Limb (tissue), 2 donors: ENCODE measurements around the gene ZNF33A.
"Not testable (repeated sequence)": the region's sequence is repeated elsewhere in the genome, so short reads cannot be mapped to it uniquely, and the experiment has no call there.

Experiments
- DNase-seq, 2 donors: peaks; one replicate each; pipeline ENCODE4 v3.0.0-alpha.2; 2016; ENCODE audit errors: extremely low spot score in 2 of 2

Gene ZNF33A

DNA sequence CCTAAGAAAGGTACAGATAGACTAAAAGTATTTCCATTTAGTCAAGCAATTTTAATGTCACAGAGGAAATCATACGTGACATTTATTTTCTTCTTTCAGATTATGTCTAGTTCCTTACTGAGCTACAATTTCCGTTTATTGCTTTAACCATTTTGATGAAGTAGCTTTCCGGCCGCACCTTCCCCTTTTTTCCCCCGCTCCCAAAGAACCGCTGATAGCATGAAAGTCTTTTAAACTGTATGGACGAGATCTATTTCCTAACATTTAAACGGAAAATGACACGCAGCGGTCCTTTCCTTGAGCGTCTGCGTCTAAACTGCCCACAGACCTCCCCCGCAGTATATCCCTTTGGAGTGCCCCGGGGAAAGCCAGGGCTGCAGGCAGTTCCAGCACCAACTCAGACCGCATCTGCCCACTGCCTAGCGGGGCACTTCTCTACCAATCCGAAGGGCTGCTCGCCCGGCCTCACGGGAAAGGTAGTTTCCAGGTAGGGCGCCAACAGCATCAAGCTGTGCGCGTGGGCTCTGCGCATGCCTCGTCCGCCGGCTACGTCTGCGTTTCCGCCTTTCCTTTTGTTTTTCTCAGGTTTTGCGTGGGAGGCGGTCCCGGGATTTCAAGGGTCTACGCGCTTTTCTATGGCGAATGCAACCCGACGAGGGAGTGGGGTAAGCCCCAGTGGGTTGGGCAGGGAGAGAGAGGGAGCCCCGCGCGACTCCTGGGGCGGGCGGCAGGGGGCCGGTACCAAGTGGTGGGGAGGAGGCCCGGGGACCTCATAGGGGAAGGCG, at the start of gene ZNF33A:
Gene ZNF33A (plus strand): TSS at position 557 of the 785 bp plus-strand sequence. CDS start 1,667 bp downstream, outside the sequence.
- peak; percentile 91 to 92 for DNase-seq

DNA sequence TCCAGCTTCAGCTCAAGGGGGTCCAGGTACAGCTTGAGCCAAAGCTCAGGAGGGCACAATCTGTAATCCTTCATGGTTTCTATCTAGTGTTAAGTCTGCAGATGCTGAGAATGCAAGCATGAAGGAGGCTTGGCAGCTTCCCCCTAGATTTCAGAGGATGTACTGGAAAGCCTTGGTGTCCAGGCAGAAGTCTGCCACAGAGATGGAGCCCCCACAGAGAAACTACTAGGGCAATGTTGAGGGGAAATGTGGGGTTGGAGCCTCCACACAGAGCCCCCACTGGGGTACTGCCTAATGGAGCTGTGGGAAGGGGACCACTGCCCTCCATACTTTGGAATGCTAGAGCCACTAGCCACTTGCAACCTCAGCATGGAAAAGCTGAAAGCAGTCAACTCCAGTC, 45.5 kb upstream of the ZNF33A start:
- no peak for DNase-seq

DNA sequence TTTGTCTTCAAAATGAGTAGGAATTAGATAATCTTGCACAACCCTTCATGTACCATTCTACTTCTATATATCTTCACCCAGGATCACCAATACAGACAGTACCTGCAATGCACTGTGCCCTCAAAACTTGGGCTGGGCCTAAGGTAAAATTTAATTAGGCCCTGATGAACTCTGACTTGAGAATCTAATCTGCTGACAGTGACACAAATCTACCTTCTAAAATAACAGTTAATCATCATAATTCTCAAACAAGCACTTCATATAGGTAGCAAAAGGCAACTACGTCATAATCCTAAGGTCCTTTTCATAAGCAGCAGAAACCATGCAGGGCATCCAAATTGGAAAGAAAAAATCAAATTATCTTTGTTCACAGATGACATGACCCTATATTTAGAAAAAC, 38.1 kb upstream of the ZNF33A start:
- DNase-seq: no peak

DNA sequence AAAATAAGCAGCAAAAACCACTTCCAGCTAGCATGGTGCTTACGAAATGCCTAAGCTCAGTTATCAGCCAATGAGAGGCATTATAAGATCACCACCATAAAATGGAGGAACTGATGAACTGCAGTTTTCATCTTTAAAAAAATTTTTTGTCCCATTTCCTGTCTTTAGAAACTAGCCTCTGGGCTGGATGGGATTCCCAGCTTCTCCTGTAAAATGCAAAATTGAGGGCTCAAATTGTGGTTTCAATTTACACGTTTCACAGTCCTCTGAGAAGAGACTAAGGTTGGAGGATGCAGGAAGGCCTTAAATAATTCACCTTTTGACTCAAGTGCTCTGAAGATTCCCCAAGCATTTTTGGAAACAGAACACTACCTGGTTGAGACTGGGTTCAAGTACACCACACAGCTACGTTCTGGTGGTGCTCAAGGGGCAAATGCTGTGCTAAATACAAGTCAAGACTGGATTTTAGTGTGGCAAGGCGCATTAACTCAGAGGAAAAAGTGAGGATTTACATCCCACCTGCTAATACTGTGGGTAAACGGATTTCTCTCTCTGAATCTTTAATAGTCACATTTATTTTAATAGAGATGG, 35.0 kb upstream of the ZNF33A start:
- peak; percentile 10 to 36 for DNase-seq

DNA sequence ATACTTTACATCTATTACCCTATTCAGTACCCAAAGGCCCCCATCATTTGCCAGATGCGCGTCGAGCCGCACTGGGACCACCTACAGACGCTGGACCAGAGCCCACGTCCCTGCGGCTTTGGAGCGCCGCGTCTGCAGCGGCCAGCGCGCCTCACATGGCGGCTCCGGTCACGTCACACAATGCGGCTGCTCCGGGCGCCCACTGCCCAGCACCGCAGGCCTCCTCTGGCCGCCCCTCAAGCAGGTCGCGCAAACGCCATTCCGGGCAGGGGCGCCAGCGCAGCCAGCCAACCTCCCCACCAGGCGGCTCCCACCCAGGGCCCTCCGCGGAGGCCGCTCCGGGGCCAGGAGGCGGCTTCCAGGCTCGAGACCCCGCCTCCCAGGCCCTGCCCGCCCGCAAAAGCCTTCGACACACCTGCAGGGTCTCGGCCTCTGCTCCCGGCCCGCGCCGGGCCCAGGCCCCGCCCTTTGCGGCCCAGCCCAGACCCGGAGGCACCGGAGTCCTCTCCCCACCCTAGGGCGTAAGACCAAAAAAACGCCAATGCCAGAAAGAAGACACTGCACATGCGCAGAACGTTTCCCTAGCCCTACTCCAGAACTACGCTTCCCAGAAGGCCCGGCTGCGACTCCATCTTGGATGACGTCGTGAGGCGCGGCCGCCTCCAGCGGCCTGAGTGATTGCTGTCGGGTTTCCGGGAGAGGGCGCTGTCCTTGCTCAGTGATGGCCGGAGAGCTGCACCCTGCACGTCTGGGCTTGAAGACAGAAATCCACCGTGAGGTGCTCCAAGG, 34.2 kb upstream of the ZNF33A start, which contains the start of gene ZNF25:
Gene ZNF25 (minus strand): TSS at position 557 of the 789 bp plus-strand sequence. CDS start 4,925 bp downstream, outside the sequence.
- peak; percentile 98 to 99 for DNase-seq

DNA sequence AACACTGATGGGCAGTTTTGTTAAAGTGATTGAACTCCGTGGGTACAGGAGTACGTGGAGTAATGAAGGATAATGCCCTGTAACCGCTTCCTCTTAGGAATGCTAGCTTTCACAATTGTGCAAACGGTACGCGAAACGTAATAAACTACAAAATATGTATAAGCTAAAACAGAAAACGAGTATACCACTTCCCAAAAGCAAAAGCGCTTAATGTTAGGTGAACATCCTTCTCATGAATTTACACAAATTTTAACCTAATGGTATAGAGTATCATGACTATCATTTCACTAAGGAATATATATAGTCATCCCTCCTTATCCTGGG, 33.6 kb upstream of the ZNF33A start:
- no peak for DNase-seq

DNA sequence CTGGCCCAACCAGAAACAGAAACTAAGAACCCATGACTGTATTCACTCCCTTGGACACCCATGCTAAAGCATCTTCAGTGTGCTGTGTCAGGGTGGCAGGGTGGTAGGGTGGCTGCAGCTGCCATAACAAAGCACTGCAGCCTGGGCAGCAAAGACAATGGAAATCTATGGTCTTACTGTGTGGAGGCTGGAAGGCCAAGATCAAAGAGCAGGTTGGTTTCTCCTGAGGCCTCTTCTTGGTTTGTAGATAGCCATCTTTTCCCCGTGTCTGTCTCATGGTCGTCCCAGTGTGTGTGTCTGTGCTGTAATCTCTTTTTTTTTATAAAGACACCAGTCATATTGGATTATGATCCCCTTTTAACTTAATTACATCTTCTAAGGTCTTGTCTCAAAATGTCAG, 18.8 kb upstream of the ZNF33A start:
- DNase-seq: no peak

DNA sequence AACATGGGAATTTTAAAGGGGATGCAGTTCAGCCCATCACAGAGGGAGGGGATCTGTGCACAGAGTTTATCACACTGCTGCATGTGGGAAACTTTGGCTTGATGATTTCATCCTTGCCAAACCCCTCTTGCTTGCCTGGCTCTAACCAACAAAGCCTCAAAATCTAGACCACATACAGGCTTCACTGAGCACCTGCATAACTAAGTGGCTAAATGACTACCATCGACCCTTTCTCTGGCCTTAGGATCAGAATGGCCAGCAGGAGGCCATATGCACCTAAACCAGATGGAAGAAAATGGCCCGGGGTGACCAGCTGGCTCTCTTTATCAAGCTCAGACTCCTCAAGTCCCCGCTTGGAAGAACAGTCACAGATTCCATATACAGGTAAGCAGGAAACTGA, 18.4 kb upstream of the ZNF33A start:
- DNase-seq: no peak

DNA sequence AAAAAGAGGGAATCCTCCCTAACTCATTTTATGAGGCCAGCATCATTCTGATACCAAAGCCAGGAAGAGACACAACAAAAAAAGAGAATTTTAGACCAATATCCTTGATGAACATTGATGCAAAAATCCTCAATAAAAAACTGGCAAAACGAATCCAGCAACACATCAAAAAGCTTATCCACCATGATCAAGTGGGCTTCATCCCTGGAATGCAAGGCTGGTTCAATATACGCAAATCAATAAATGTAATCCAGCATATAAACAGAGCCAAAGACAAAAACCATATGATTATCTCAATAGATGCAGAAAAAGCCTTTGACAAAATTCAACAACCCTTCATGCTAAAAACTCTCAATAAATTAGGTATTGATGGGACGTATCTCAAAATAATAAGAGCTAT, 11.6 kb upstream of the ZNF33A start:
- DNase-seq: not testable (repeated sequence)

DNA sequence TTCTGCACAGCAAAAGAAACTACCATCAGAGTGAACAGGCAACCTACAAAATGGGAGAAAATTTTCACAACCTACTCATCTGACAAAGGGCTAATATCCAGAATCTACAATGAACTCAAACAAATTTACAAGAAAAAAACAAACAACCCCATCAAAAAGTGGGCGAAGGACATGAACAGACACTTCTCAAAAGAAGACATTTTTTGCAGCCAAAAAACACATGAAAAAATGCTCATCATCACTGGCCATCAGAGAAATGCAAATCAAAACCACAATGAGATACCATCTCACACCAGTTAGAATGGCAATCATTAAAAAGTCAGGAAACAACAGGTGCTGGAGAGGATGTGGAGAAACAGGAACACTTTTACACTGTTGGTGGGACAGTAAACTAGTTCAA, 10.0 kb upstream of the ZNF33A start:
- DNase-seq: not testable (repeated sequence)

DNA sequence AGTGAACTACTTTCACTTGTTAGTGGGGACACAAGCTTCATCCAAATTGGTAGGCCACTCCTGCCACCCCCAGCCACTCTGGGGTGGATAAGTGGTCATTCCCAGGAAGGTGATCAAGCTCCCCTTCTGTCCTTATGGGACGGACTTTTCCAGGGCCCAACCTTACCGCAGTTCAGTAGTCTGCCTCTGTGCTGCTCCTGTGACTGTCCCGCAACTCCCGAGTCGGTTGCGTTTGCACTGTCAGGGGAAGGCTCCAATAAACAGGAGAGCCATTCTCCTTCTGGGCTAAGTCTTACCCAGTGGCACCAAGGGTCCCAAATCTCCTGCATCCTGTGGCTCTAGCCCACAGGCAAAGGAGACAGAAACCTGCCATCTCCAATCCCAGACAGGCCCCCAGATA, 7.4 kb upstream of the ZNF33A start:
- no peak for DNase-seq

DNA sequence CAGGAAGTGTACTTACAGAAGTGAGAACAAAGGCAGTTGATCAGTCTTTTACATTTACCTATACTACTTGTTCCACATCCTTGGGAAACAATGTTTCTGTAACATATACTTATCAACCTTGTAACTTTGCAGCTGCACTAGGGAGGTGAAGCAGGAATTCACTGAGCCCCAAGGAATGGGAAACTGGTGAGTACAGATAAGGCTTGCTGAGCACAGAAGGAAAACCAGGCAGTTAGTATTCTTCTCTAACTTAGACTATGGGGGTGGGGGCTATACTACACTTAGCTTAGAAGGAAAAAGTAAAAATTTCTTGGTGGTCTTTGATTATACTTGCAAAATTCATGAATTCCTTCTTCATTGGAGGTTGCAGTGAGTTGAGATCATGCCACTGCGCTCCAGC, 6.9 kb upstream of the ZNF33A start:
- no peak for DNase-seq

DNA sequence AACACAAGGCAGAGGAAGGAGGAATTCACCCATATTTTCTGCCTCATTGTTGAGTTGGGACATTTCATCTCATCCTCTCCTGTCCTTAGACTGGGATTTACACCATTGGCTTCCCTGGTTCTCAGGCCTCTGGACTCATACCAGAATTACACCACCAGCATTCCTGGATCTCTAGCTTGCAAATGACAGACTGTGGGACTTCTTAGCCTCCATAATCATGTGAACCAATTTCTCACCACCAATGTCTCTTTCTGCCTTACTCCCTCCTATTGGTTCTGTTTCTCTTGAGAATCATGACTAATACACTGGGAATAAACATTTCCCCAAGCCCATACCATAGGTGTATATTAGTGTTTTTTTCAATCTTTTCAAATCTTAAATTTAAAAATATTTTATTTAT, 2.9 kb upstream of the ZNF33A start:
- DNase-seq: no peak

DNA sequence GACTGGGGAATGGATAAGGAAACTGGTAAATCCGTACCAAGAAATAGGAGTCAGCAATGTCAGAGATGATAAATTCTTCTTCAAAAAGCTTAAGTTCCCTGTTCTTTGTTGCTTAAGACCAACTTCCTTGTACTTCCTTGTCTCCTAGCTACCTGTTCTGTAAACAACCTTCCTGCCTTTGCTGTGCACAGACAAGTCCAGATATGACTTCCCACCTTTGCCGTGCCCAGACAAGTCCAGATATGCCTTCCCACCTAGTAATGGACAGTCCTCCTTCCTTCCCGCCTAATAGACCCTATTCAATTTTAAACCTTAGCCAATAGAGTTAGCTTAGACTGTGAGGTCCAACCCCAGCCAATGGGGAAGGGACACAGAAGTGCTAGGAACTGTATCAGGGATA, 2.5 kb upstream of the ZNF33A start:
- no peak for DNase-seq

DNA sequence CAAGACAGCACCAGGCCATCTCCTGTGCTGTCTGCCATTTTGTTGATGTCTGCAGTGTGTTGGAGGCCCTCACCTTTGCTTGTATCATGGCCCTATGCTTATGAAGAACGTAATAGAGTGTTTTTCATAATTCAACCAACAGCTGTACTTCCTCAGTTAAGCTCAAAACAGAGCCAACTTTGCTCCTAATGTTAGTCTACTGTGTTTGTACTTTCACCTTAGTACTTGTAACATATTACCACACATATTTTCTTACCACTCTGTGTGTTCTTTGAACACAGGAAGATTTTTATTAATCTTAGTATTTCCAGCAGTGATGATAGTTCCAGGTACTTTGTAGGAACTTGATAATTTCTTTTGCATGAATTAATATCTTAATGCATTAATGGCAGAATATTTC, 5.9 kb downstream of the ZNF33A start:
- DNase-seq: no peak

DNA sequence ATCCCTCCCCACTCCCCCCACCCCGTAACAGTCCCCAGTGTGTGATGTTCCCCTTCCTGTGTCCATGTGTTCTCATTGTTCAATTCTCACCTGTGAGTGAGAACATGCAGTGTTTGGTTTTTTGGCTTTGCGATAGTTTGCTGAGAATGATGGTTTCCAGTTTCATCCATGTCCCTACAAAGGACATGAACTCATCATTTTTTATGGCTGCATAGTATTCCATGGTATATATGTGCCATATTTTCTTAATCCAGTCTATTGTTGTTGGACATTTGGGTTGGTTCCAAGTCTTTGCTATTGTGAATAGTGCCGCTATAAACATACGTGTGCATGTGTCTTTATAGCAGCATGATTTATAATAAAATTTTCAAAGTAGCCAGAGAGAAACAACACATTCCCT, 8.6 kb downstream of the ZNF33A start:
- DNase-seq: not testable (repeated sequence)

DNA sequence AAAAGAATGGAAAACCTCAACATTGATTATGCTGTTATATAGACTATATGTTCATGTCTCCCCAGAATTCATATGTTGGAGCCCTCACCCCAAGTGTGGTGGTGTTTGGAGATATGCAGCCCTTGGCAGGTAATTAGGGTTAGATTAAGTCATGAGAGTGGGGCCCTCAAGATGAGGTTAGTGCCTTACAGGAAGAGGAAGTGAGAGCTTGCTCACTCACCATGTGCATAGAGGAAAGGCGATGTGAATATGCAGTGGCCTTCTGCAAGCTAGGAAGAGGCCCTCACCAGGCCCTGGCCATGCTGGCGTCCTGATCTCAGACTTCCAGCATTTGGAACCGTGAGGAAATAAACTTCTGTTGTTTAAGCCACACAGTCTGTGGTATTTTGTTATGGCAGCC, 14.8 kb downstream of the ZNF33A start:
- no peak for DNase-seq

DNA sequence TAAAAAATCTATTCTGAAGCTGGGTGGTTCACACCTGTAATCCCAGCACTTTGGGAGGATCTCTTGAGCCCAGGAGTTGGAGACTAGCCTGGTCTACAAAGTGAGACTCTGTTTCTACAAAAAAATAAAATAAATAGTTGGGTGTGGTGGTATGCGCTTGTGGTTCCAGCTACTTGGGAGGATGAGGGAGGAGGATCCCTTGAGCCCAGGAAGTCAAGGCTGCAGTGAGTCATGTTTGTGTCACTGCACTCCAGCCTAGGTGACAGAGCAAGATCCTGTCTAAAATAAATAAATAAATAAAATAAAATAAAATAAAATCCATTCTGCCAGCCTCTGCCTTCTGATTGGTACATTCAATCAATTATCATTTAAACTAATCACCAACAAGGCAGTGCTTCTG, 17.5 kb downstream of the ZNF33A start:
- no peak for DNase-seq

DNA sequence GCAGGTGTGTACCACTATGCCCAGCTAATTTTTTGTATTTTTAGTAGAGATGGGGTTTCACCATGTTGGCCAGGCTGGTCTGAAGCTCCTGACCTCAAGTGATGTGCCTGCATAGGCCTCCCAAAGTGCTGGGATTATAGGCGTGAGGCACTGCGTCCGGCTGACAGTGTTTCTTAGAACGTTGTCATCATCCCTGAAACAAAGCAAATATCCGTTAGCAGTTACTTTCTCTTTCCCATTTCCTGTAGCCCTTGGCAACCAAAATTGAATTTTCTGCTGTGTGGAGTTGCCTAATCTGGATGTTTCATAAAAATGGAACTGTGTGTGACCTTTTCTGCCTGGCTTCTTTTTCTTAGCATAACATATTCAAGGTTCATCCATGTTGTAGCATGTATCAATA, 22.4 kb downstream of the ZNF33A start:
- DNase-seq: no peak

DNA sequence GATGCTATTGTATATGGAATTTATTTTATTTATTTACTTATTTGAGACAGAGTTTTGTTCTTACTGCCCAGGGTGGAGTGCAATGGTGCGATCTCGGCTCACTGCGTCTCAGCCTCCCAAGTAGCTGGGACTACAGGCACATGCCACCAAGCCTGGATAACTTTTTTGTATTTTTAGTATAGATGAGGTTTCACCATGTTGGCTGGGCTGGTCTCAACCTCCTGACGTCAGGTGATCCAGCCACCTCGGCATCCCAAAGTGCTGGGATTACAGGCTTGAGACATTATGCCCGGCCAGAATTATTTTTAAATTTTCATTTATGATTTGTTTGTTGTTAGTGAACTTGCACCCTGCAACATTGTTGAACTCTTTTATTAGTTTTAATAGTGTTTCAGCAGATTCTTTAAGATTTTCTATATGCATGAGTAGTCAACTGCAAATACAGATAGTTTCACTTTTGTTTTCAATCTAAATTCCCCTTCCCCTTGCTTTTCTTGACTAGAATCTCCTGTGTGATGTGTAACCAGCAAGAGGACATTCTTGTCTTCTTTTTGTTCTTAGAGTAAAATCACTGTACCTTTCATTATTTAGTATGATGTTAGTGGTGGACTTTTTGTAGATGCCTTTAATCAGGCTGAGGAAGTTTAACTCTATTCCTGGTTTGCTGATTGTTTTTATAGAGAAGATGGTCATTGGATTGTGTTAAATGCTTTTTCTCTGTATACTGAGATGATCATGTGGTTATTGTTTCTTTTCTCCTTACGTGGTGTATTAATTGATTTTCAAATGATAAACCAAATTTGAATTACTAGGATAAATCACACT, 27.8 kb downstream of the ZNF33A start:
- no peak for DNase-seq

DNA sequence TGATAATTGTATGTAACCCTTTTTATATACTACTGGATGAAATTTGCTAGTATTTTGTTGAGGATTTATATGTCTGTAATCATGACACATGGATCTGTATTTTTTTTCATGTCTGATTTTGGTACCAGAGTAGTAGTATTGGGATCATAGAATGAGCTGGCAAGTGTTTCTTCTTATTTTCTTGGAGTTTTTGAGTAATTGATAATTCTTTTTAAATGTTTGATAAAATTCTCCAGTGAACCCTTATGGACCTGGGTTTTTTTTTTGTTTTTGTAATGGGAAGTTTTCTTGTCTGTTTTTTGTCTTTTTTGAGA, 28.4 kb downstream of the ZNF33A start:
- no peak for DNase-seq

DNA sequence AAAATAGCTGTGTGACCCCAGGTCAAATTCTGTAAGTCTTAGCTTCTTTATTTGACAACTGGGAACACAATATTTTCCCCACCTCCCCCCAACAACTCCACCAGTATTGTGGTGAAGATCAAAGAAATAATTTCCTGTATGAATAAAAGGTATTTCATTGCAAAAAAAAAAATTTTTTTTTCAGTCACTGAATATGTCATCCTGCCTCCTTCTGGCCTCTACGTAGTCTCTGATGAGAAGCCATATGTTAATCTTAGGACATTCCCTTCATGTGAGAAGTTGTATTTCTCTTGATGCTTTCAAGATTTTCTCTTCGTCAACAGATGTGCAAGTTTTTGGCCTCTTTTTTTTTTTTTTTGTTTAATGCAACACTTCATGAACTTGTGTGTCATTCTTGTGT, 33.0 kb downstream of the ZNF33A start:
- DNase-seq: no peak
